AG04450 (cell line): Measurements from ENCODE around the gene DNMBP. TPM values are rescaled to one million over a fixed set of nuclear protein-coding genes. Genes with fewer than 3 reads are reported as not detected.

Experiments
- CTCF ChIA-PET: fragments of 300-600, 350-600 bp; formaldehyde crosslinking; extraction: SDS; loops from one replicate; lab custom pipeline; 2022; ENCODE audit warnings: antibody characterized with exemption, inconsistent platforms; lab: Charles Lee
- POLR2A ChIA-PET: fragments of 350-600 bp; formaldehyde crosslinking; extraction: SDS; loops from one replicate; lab custom pipeline; 2021; ENCODE audit warnings: antibody characterized with exemption, inconsistent platforms; lab: Yijun Ruan, JAX
- DNase-seq: peaks from one replicate; pipeline ENCODE4 v3.0.0-alpha.2; 2011; ENCODE audit warnings: low read depth, low spot score
- H3K27ac ChIP-seq: one replicate; pipeline ENCODE4 v1.5.1; 2012; ENCODE audit warnings: low read depth, low read length, control low read depth
- H3K27me3 ChIP-seq: one replicate; pipeline ENCODE4 v1.6.0; 2012; ENCODE audit warnings: low read length; ENCODE audit not compliant: control insufficient read depth, insufficient read depth
- H3K4me3 ChIP-seq: 2 replicates; pipeline ENCODE4 v1.5.1; 2011; ENCODE audit warnings: mild to moderate bottlenecking, low read depth, low read length, control low read depth
- H3K9me3 ChIP-seq: 2 replicates; pipeline ENCODE4 v1.5.1; 2012; ENCODE audit warnings: low read length; ENCODE audit not compliant: control insufficient read depth, insufficient read depth
- CTCF ChIP-seq: IDR thresholded peaks from 2 replicates; pipeline ENCODE4 v1.5.1; 2011; ENCODE audit warnings: low read depth, low read length, control low read depth, inconsistent platforms
- polyA plus RNA-seq: library from polyadenylated mRNA; depleted of rRNA; stranded (reverse); fragments of >200 nt; gene quantifications from 2 replicates; pipeline ENCODE4 v1.2.3, GENCODE V29; 2011

The DNMBP gene
- polyA plus RNA-seq, 1 experiment, result 18.2 TPM

GRCh38 chr10:99914236-99914635, 95.5 kb downstream of the DNMBP start:
- ChIA-PET POLR2A (no interaction called here), CTCF (no interaction called here)
- peak overlapping the region; percentile 52 for H3K27ac ChIP-seq

GRCh38 chr10:99913831-99914235, 95.9 kb downstream of the DNMBP start:
- no peaks in the 10 kb centered on the region for H3K27me3 ChIP-seq
- ChIA-PET POLR2A (no interaction called here), CTCF (interaction anchor here (0.7 kb wide), 1 partner anchor 132 kb away, joined by 3 read pairs; no protein-coding TSS in a partner anchor)
- no peak overlapping the region; the same call in 1 of the 2 replicates for H3K4me3 ChIP-seq
- no peak for TF ChIP-seq CTCF
- H3K27ac ChIP-seq, result no peak overlapping the region
- no peaks in the 10 kb centered on the region for H3K9me3 ChIP-seq
- DNase-seq, result no peak

More at GRCh38 chr10:99914236-99914635, 95.5 kb downstream of the DNMBP start:
- no peak for TF ChIP-seq CTCF
- DNase-seq, result no peak
- no peak overlapping the region for H3K4me3 ChIP-seq
- no peaks in the 10 kb centered on the region for H3K9me3 ChIP-seq
- no peaks in the 10 kb centered on the region for H3K27me3 ChIP-seq

- CTCF ChIA-PET, result interaction anchor here (1.0 to 1.2 kb wide), 3 partner anchors 47 to 134 kb away, joined by 3 to 4 read pairs (median 4); no protein-coding TSS in a partner anchor
- H3K4me3 ChIP-seq, result no peak overlapping the region
- DNase-seq, result no peak
- no peaks in the 10 kb centered on the region for H3K9me3 ChIP-seq
- no peaks in the 10 kb centered on the region for H3K27me3 ChIP-seq
- no peak for TF ChIP-seq CTCF
- POLR2A ChIA-PET, result no interaction called here
- H3K27ac ChIP-seq, result no peak overlapping the region
These were observed 97.7 kb downstream of the DNMBP start for GRCh38 chr10:99912041-99912440.

- no peak for TF ChIP-seq CTCF
- H3K9me3 ChIP-seq, result no peaks in the 10 kb centered on the region
- ChIA-PET POLR2A (interaction anchor here (1.0 kb wide), 1 partner anchor 101 kb away, joined by 3 read pairs; the partner anchor contains the start of gene DNMBP), CTCF (interaction anchor here (1.1 to 3.6 kb wide), 3 partner anchors 10 to 138 kb away, joined by 3 to 37 read pairs (median 14); no protein-coding TSS in a partner anchor)
- H3K4me3 ChIP-seq, result no peak overlapping the region
- H3K27ac ChIP-seq, result no peak overlapping the region
- no peaks in the 10 kb centered on the region for H3K27me3 ChIP-seq
- DNase-seq, result no peak
These were observed 101.2 kb downstream of the DNMBP start for GRCh38 chr10:99908512-99908911.

GRCh38 chr10:99906470-99906869, 103.3 kb downstream of the DNMBP start:
- DNase-seq, result peak; percentile 93
- no peak overlapping the region; the same call in 1 of the 2 replicates for H3K4me3 ChIP-seq
- peak overlapping the region; percentile 95 for H3K27ac ChIP-seq
- ChIA-PET CTCF (interaction anchor here (1.1 to 3.6 kb wide), 4 partner anchors 21 to 140 kb away, joined by 3 to 37 read pairs (median 7); partner anchors contain the start of gene DNMBP), POLR2A (interaction anchor here (0.9 to 1.6 kb wide), 3 partner anchors 70 to 103 kb away, joined by 4 to 5 read pairs (median 4); partner anchors contain the start of gene DNMBP)
- peak; percentile 42 for TF ChIP-seq CTCF
- H3K9me3 ChIP-seq, result no peaks in the 10 kb centered on the region
- H3K27me3 ChIP-seq, result no peaks in the 10 kb centered on the region
